Liver (tissue), 3 donors: ENCODE measurements around the gene RPS14.

Experiments used
- CTCF ChIP-seq: fragments of 150-350 bp; IDR thresholded peaks from 2 replicates; pipeline ENCODE4 v1.5.1; 2017; ENCODE audit warnings: improper control_type of control experiment, low read depth, low read length; ENCODE audit not compliant: missing input control
- FOXA1 ChIP-seq: IDR thresholded peaks from 2 replicates; pipeline ENCODE4 v1.6.1; 2016; ENCODE audit warnings: antibody characterized with exemption
- GABPA ChIP-seq, 2 donors: IDR thresholded peaks in 1 of 2; conservative IDR thresholded peaks in 1 of 2; 2 replicates each; pipeline ENCODE4 v1.6.1; 2016; ENCODE audit warnings: antibody characterized with exemption in 2 of 2, mild to moderate bottlenecking in 1 of 2, moderate library complexity in 1 of 2
- HNF4A ChIP-seq, 2 donors: conservative IDR thresholded peaks; 2 replicates each; pipeline ENCODE4 v1.6.1; 2016; ENCODE audit warnings: antibody characterized with exemption in 2 of 2, mild to moderate bottlenecking in 2 of 2
- JUND ChIP-seq, 2 donors: IDR thresholded peaks; 2 replicates each; pipeline ENCODE4 v1.6.1; 2016; ENCODE audit warnings: antibody characterized with exemption in 2 of 2
- RAD21 ChIP-seq, 2 donors: IDR thresholded peaks; 2 replicates each; pipeline ENCODE4 v1.6.1; 2016; ENCODE audit warnings: antibody characterized with exemption in 2 of 2, mild to moderate bottlenecking in 2 of 2
- SP1 ChIP-seq: IDR thresholded peaks from 2 replicates; pipeline ENCODE4 v1.6.1; 2018; ENCODE audit warnings: antibody characterized with exemption, mild to moderate bottlenecking
- TAF1 ChIP-seq: conservative IDR thresholded peaks from 2 replicates; pipeline ENCODE4 v1.6.1; 2016; ENCODE audit warnings: antibody characterized with exemption, mild to moderate bottlenecking
- TF ChIP-seq, protein P1 (sequence below): IDR thresholded peaks from 2 replicates; pipeline ENCODE4 v1.6.1; 2016; ENCODE audit warnings: antibody characterized with exemption
- TF ChIP-seq, protein P2 (sequence below): IDR thresholded peaks from 2 replicates; pipeline ENCODE4 v1.6.1; 2016; ENCODE audit warnings: antibody characterized with exemption
- TF ChIP-seq, protein P3 (sequence below): IDR thresholded peaks from 2 replicates; pipeline ENCODE4 v1.6.1; 2016; ENCODE audit warnings: antibody characterized with exemption, mild to moderate bottlenecking
- donor health status: healthy.
- donor health status: healthy.

DNA sequence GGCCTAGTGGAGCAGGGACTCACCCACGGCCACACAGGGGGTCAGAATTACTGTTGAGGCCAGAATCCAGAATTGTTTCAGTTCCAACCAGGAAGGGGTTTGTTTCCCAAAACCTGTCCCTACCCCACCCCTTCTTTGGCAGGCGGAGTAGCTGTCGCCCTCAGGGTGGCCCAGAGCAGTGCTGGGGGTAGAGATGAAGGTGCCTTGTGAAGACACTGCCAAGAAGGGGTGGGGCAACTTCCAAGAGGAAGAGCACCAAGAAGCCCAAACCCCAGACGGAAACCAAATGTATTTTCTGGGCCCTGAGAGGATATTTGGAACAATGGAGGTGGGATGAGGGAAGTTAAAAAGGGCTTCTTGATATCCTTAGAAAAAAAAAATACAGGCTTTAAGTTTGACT lies 47.0 kb upstream of the RPS14 start:
- TF ChIP-seq, protein P1, sequence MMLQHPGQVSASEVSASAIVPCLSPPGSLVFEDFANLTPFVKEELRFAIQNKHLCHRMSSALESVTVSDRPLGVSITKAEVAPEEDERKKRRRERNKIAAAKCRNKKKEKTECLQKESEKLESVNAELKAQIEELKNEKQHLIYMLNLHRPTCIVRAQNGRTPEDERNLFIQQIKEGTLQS, result no peak
- TF ChIP-seq TAF1, result no peak
- no peak for TF ChIP-seq CTCF
- TF ChIP-seq, protein P2, sequence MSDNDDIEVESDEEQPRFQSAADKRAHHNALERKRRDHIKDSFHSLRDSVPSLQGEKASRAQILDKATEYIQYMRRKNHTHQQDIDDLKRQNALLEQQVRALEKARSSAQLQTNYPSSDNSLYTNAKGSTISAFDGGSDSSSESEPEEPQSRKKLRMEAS, result no peak
- no peak for TF ChIP-seq GABPA (IDR thresholded peaks at IDR 0.05 in 1 of 2, conservative IDR thresholded peaks at IDR 0.05 in 1 of 2)
- no peak for TF ChIP-seq JUND (IDR thresholded peaks at IDR 0.05)
- TF ChIP-seq, protein P3, sequence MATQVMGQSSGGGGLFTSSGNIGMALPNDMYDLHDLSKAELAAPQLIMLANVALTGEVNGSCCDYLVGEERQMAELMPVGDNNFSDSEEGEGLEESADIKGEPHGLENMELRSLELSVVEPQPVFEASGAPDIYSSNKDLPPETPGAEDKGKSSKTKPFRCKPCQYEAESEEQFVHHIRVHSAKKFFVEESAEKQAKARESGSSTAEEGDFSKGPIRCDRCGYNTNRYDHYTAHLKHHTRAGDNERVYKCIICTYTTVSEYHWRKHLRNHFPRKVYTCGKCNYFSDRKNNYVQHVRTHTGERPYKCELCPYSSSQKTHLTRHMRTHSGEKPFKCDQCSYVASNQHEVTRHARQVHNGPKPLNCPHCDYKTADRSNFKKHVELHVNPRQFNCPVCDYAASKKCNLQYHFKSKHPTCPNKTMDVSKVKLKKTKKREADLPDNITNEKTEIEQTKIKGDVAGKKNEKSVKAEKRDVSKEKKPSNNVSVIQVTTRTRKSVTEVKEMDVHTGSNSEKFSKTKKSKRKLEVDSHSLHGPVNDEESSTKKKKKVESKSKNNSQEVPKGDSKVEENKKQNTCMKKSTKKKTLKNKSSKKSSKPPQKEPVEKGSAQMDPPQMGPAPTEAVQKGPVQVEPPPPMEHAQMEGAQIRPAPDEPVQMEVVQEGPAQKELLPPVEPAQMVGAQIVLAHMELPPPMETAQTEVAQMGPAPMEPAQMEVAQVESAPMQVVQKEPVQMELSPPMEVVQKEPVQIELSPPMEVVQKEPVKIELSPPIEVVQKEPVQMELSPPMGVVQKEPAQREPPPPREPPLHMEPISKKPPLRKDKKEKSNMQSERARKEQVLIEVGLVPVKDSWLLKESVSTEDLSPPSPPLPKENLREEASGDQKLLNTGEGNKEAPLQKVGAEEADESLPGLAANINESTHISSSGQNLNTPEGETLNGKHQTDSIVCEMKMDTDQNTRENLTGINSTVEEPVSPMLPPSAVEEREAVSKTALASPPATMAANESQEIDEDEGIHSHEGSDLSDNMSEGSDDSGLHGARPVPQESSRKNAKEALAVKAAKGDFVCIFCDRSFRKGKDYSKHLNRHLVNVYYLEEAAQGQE, result no peak
- no peak for TF ChIP-seq FOXA1
- TF ChIP-seq RAD21 (IDR thresholded peaks at IDR 0.05), result no peak
- no peak for TF ChIP-seq SP1
- no peak for TF ChIP-seq HNF4A (conservative IDR thresholded peaks at IDR 0.05)
